ENCODE results near the gene PALLD. TPM values are rescaled to one million over a fixed set of nuclear protein-coding genes. Genes with fewer than 3 reads are reported as not detected.

Gene PALLD
- total and polyA plus RNA-seq, 2 of the 8 experiments (the other 6 are each of a cell fraction or from before 2014, with no cell fraction given), result 10.5 to 25.0 TPM

DNA sequence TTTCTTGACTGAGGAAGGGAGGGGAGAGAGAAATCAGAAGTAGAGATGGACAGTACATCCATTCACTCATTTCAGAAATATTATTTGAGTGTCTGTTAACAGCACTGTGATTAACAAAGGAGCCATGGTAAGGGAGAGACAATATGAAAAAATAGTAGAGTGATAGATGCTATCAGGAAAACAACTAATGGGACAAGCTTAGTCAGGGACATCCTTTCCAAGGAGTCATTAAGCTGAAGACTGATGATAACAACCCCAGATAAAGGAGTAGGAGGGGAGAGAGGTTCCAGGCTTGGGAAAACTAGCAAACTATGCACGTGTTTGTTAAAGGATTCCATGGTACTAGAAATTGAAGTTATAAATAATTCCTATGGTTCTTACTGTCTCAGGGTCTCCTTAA lies 391.0 kb downstream of the PALLD start:
- Histone ChIP-seq H3K18ac (ENCODE audit: extremely low read depth, low read length) (no peak overlapping the region), H3K79me2 (ENCODE audit: control insufficient read depth in 1 of 2, insufficient read depth in 2 of 2, low read length in 2 of 2) (no peaks in the 10 kb centered on the region), H4K20me1 (replicated peaks in 1 of 2; ENCODE audit: control insufficient read depth in 1 of 2, insufficient read depth in 2 of 2, low read length in 2 of 2) (peaks cover 0 to 3% of the 10 kb centered on the region in 2 experiments), H3K4me3 (ENCODE audit: extremely low read depth in 1 of 4, insufficient read depth in 2 of 4, low read depth in 3 of 4, low read length in 4 of 4) (no peak overlapping the region), H4K91ac (replicated peaks; ENCODE audit: insufficient read length, low read length) (no peak overlapping the region), H3K9me3 (ENCODE audit: insufficient read depth in 2 of 2, low read depth in 1 of 2, low read length in 1 of 2) (no peaks in the 10 kb centered on the region), H2BK20ac (ENCODE audit: low read length) (no peak overlapping the region), H3K4ac (replicated peaks; ENCODE audit: insufficient read length, low read depth, low read length) (no peak overlapping the region), H3K27me3 (replicated peaks in 1 of 4; ENCODE audit: control insufficient read depth in 3 of 4, extremely low read depth in 1 of 4, insufficient read depth in 3 of 4, low read length in 3 of 4) (no peaks in the 10 kb centered on the region), H2AFZ (ENCODE audit: low read length) (no peak overlapping the region), H3K23ac (ENCODE audit: insufficient read length) (no peak overlapping the region), H2BK12ac (ENCODE audit: low read depth, low read length) (no peak overlapping the region), H3K9ac (replicated peaks in 1 of 4; ENCODE audit: extremely low read depth in 1 of 4, low read depth in 3 of 4, low read length in 3 of 4) (no peak overlapping the region), H3K36me3 (ENCODE audit: control insufficient read depth in 2 of 4, insufficient read depth in 4 of 4, low read length in 3 of 4) (peaks cover 0 to 14% (median 7%) of the 10 kb centered on the region in 4 experiments; a peak in 5 of 8 replicates), H2BK120ac (replicated peaks; ENCODE audit: low read depth, low read length) (no peak overlapping the region), H2AK5ac (ENCODE audit: low read depth, low read length) (no peak overlapping the region), H2BK5ac (ENCODE audit: low read depth, low read length) (no peak overlapping the region), H3K56ac (replicated peaks; ENCODE audit: insufficient read length, low read depth, low read length) (no peak overlapping the region), H4K5ac (ENCODE audit: insufficient read length, low read depth, low read length) (no peak overlapping the region), H4K8ac (ENCODE audit: extremely low read depth, insufficient read depth, low read length) (no peak overlapping the region), H2BK15ac (ENCODE audit: low read length) (no peak overlapping the region), H3K4me2 (ENCODE audit: insufficient read depth in 1 of 2, low read depth in 2 of 2, low read length in 2 of 2) (no peak overlapping the region), H3K79me1 (ENCODE audit: low read depth, low read length) (no peaks in the 10 kb centered on the region), H3K23me2 (ENCODE audit: low read depth, low read length) (no peaks in the 10 kb centered on the region), H3K14ac (ENCODE audit: insufficient read length) (no peak overlapping the region), H3K4me1 (replicated peaks in 1 of 4; ENCODE audit: control insufficient read depth in 3 of 4, insufficient read depth in 4 of 4, low read length in 3 of 4) (no peaks in the 10 kb centered on the region), H3K27ac (ENCODE audit: low read depth, low read length) (no peak overlapping the region)
- 100% methylated on average over 1 of the region's 1 CpG; no CpG with 5 or more reads in 1 of the 2 experiments for WGBS, 2 experiments (ENCODE audit: extremely low coverage in 1 of 2, insufficient coverage in 1 of 2, insufficient read length in 1 of 2, insufficient replicate concordance in 2 of 2, low coverage in 1 of 2, low lambda C conversion rate in 2 of 2, missing lambda C conversion rate in 1 of 2)
- no peak for FAIRE-seq
- POLR2A ChIA-PET (ENCODE audit: partially characterized antibody), result interaction anchor here (0.6 kb wide), 1 partner anchor 361 kb away, joined by 3 read pairs; no protein-coding TSS in a partner anchor
- no peak for DNase-seq (ENCODE audit: low read depth in 1 of 2, low spot score in 2 of 2)
- CTCF ChIA-PET (ENCODE audit: partially characterized antibody), result interaction anchor here (0.8 to 1.3 kb wide), 5 partner anchors 23 to 55 kb away, joined by 3 to 6 read pairs (median 3); no protein-coding TSS in a partner anchor
- TF ChIP-seq, protein P1, sequence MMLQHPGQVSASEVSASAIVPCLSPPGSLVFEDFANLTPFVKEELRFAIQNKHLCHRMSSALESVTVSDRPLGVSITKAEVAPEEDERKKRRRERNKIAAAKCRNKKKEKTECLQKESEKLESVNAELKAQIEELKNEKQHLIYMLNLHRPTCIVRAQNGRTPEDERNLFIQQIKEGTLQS (IDR thresholded peaks at IDR 0.05; ENCODE audit: insufficient read depth, low read depth, low read length), result no peak
- TF ChIP-seq, protein P2, sequence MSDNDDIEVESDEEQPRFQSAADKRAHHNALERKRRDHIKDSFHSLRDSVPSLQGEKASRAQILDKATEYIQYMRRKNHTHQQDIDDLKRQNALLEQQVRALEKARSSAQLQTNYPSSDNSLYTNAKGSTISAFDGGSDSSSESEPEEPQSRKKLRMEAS (IDR thresholded peaks at IDR 0.05), result no peak
- TF ChIP-seq NANOG (IDR thresholded peaks at IDR 0.05; ENCODE audit: insufficient read depth, low read depth, low read length, poor library complexity, severe bottlenecking) (no peak), HDAC2 (IDR thresholded peaks at IDR 0.05; ENCODE audit: borderline replicate concordance in 1 of 2, low read depth in 2 of 2, low read length in 2 of 2) (no peak), RAD21 (IDR thresholded peaks at IDR 0.05 in 1 of 2, conservative IDR thresholded peaks at IDR 0.05 in 1 of 2; ENCODE audit: low read depth in 2 of 2, low read length in 2 of 2) (no peak), YY1 (IDR thresholded peaks at IDR 0.05; ENCODE audit: low read depth, low read length) (no peak), NRF1 (IDR thresholded peaks at IDR 0.05; ENCODE audit: low read depth, low read length) (no peak), EP300 (IDR thresholded peaks at IDR 0.05; ENCODE audit: borderline replicate concordance in 1 of 2, low read depth in 2 of 2, low read length in 2 of 2) (no peak), POLR2A (IDR thresholded peaks at IDR 0.05; ENCODE audit: control extremely low read depth in 1 of 2, low read depth in 2 of 2, low read length in 2 of 2) (no peak)

Measured in H1 (cell line).